ENCODE results near the gene TRNP1. TPM values are rescaled to one million over a fixed set of nuclear protein-coding genes. Genes with fewer than 3 reads are reported as not detected.

TRNP1 gene
- total RNA-seq, 2 experiments from 2014 or later = 0.19 TPM; not detected in 1

GRCh38 chr1:27037518-27037917 lies 44.0 kb downstream of the TRNP1 start:
- H3K4me3 ChIP-seq (ENCODE audit: low read depth, low read length, poor library complexity, severe bottlenecking) = no peak overlapping the region
- intact Hi-C loops (cut with micrococcal nuclease; ENCODE audit: unreplicated experiment) = no loop called here
- H3K79me2 ChIP-seq (ENCODE audit: insufficient read depth, low read depth, low read length) = no peaks in the 10 kb centered on the region
- no TSS peak for BruUV-seq (replicated peaks)
- H2AFZ ChIP-seq (ENCODE audit: low read length) = no peak overlapping the region
- no peaks in the 10 kb centered on the region for H3K9me2 ChIP-seq (ENCODE audit: insufficient read depth, low read length)
- no peak overlapping the region for H3K4me2 ChIP-seq (ENCODE audit: low read length)
- no peaks in the 10 kb centered on the region for H4K20me1 ChIP-seq (ENCODE audit: insufficient read depth, low read length)
- H3K36me3 ChIP-seq (ENCODE audit: insufficient read depth, low read length) = no peaks in the 10 kb centered on the region
- no peaks in the 10 kb centered on the region for H3K9me3 ChIP-seq (ENCODE audit: low read length)
- TF ChIP-seq EZH2phosphoT487 (IDR thresholded peaks at IDR 0.05; ENCODE audit: borderline replicate concordance, low read depth, low read length) (no peak), CTCF (conservative IDR thresholded peaks at IDR 0.05; ENCODE audit: low read length) (no peak)
- ChIA-PET CTCF (ENCODE audit: unreplicated experiment) (no interaction called here), POLR2A (no interaction called here)
- DNase-seq (ENCODE audit: low spot score) = no peak
- H3K27ac ChIP-seq (ENCODE audit: low read depth, low read length, poor library complexity, severe bottlenecking) = no peak overlapping the region
- no peaks in the 10 kb centered on the region for H3K4me1 ChIP-seq (ENCODE audit: insufficient read depth, low read length, poor library complexity, severe bottlenecking)

- no peaks in the 10 kb centered on the region for H3K9me3 ChIP-seq (ENCODE audit: low read length)
- ChIA-PET CTCF (ENCODE audit: unreplicated experiment) (no interaction called here), POLR2A (no interaction called here)
- H3K27ac ChIP-seq (ENCODE audit: low read depth, low read length, poor library complexity, severe bottlenecking) = no peak overlapping the region
- intact Hi-C loops (cut with micrococcal nuclease; ENCODE audit: unreplicated experiment) = no loop called here
- no peaks in the 10 kb centered on the region for H3K36me3 ChIP-seq (ENCODE audit: insufficient read depth, low read length)
- H4K20me1 ChIP-seq (ENCODE audit: insufficient read depth, low read length) = no peaks in the 10 kb centered on the region
- TF ChIP-seq EZH2phosphoT487 (IDR thresholded peaks at IDR 0.05; ENCODE audit: borderline replicate concordance, low read depth, low read length) = no peak
- no peak for TF ChIP-seq CTCF (conservative IDR thresholded peaks at IDR 0.05; ENCODE audit: low read length)
- no peaks in the 10 kb centered on the region for H3K4me1 ChIP-seq (ENCODE audit: insufficient read depth, low read length, poor library complexity, severe bottlenecking)
- no peaks in the 10 kb centered on the region for H3K9me2 ChIP-seq (ENCODE audit: insufficient read depth, low read length)
- no peak overlapping the region for H3K4me2 ChIP-seq (ENCODE audit: low read length)
- BruUV-seq (replicated peaks) = no TSS peak
- H3K79me2 ChIP-seq (ENCODE audit: insufficient read depth, low read depth, low read length) = no peaks in the 10 kb centered on the region
- no peak for DNase-seq (ENCODE audit: low spot score)
- no peak overlapping the region for H2AFZ ChIP-seq (ENCODE audit: low read length)
- no peak overlapping the region for H3K4me3 ChIP-seq (ENCODE audit: low read depth, low read length, poor library complexity, severe bottlenecking)
Observed at GRCh38 chr1:27038020-27038419, 44.5 kb downstream of the TRNP1 start.

- no peak for DNase-seq (ENCODE audit: low spot score)
- H3K9me3 ChIP-seq (ENCODE audit: low read length) = no peaks in the 10 kb centered on the region
- H3K36me3 ChIP-seq (ENCODE audit: insufficient read depth, low read length) = no peaks in the 10 kb centered on the region
- H3K4me1 ChIP-seq (ENCODE audit: insufficient read depth, low read length, poor library complexity, severe bottlenecking) = peaks cover 12% of the 10 kb centered on the region
- H3K4me2 ChIP-seq (ENCODE audit: low read length) = no peak overlapping the region
- H3K79me2 ChIP-seq (ENCODE audit: insufficient read depth, low read depth, low read length) = no peaks in the 10 kb centered on the region
- POLR2A ChIA-PET = interaction anchor here (0.9 kb wide), 1 partner anchor 8 kb away, joined by 3 read pairs; no protein-coding TSS in a partner anchor
- no peak overlapping the region for H3K4me3 ChIP-seq (ENCODE audit: low read depth, low read length, poor library complexity, severe bottlenecking)
- no peaks in the 10 kb centered on the region for H3K9me2 ChIP-seq (ENCODE audit: insufficient read depth, low read length)
- no peak for TF ChIP-seq EZH2phosphoT487 (IDR thresholded peaks at IDR 0.05; ENCODE audit: borderline replicate concordance, low read depth, low read length)
- TF ChIP-seq CTCF (conservative IDR thresholded peaks at IDR 0.05; ENCODE audit: low read length) = no peak
- H4K20me1 ChIP-seq (ENCODE audit: insufficient read depth, low read length) = no peaks in the 10 kb centered on the region
- intact Hi-C loops (cut with micrococcal nuclease; ENCODE audit: unreplicated experiment) = loop anchor here (5.0 kb wide), 1 partner anchor 255 kb away; no protein-coding TSS in a partner anchor
- H2AFZ ChIP-seq (ENCODE audit: low read length) = no peak overlapping the region
- H3K27ac ChIP-seq (ENCODE audit: low read depth, low read length, poor library complexity, severe bottlenecking) = no peak overlapping the region
- BruUV-seq (replicated peaks) = no TSS peak
- CTCF ChIA-PET (ENCODE audit: unreplicated experiment) = no interaction called here
Observed at GRCh38 chr1:27042670-27043069, 49.2 kb downstream of the TRNP1 start.

Measured in OCI-LY7 (cell line).